ENCODE measurements around the gene KDM3B.

The KDM3B gene

DNA sequence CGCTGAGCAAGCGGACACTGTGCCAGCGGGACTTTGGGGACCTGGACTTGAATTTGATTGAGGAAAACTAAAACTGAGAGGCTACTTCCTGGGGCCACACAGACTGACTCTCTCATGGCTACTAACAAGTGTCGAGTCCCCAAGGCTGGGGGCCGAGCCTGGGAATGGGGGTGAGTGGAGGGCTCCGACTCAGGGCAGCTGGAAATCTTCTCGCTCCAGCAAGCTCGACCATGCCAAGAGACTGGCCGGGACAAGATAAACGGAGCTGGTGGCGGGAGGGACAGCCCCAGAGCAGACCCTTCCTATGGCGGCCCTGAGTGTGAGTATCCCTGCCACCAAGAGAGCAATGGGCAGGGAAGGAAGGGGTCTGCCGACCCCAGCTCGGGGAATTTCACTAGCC is 5.6 kb upstream of the KDM3B start:
- no peak for DNase-seq (ENCODE audit: low spot score)

DNA sequence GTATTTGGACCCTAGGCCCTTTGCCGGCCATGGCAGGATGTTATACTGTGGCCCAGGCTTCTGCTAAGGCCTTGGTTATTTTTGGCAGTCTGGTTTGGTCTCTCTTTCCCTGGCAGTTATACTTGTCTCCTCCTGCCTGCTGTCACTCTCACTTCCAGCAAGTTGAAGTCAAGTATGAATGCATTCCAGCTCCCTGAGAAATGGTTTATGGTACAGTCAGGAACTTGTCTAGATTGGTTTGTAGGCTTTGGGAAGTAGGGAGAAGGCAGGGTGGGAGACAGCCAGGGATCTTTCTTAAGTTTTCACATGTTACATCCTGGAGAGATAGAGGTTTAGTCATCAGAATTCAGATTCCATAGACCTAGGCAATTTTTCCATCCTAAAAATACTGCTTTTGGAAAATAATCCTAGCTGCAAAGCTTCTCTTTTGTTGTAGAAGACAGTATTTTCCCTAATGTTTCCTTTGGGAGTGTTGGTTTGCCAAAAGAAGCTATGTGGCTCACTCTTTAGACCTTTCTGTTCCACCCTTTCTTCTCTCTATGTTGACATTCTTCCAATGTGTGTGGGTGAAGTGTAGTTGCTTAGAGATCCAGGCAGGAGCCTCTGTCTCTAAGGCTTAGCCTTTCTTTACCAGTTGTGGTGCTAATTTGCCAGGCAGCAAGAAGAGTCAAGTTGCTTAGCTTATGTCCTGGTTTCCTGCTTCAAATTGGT is 2.5 kb upstream of the KDM3B start:
- DNase-seq (ENCODE audit: low spot score) = no peak

DNA sequence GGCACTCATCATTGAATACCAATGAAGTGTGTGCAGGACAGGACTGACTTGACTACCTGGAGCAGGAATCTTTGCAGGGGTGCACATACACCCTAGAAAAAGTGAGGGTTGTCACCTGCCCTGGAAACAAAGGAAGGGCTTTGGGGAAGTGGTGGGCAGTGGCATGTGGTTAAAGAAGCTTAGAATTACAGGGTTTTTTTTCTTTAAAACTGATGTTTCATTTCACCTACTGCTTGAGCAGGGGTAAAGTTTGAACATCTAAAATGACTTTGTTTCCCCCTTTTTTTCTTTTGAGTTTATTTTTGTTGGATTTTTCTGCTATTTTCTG is 2.0 kb upstream of the KDM3B start:
- DNase-seq (ENCODE audit: low spot score) = no peak

DNA sequence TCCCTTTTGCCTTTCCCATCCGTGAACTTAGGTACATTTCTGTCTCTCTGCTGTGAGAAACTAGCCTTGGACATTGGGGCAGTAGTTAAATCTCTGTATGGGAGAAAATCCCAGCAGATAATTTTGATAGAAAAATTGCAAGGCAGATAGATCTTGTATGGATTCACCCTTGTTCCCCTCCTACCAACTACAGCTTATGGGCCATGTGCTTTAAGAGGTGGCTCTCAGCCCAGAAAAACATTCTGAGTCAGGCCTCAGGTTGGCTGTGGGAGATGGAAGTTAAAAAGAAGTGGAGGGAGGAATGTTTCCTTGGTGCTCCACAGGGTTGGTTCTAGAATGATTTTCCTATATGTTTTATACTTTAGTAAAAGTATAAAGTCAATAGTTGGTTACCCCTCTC is 1.4 kb upstream of the KDM3B start:
- no peak for DNase-seq (ENCODE audit: low spot score)

DNA sequence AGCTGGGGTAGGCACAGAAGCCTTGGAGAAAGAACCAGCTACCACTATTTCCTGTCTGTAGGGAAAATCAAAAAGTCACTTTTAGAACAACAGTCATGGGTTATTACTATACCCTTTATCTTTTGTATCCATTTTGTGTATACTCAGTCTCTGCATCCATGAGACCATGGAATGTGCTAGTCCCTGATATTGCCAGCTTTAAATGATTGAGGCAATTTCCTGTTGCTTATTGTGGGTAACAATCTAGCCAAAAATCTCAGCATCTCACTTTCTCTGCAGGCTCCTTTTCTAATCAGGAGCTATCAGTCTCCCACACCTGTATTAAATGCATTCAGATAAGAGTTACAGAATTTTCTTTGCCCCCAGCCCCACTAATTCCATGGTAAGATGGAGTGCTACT is 968 bp upstream of the KDM3B start:
- no peak for DNase-seq (ENCODE audit: low spot score)

DNA sequence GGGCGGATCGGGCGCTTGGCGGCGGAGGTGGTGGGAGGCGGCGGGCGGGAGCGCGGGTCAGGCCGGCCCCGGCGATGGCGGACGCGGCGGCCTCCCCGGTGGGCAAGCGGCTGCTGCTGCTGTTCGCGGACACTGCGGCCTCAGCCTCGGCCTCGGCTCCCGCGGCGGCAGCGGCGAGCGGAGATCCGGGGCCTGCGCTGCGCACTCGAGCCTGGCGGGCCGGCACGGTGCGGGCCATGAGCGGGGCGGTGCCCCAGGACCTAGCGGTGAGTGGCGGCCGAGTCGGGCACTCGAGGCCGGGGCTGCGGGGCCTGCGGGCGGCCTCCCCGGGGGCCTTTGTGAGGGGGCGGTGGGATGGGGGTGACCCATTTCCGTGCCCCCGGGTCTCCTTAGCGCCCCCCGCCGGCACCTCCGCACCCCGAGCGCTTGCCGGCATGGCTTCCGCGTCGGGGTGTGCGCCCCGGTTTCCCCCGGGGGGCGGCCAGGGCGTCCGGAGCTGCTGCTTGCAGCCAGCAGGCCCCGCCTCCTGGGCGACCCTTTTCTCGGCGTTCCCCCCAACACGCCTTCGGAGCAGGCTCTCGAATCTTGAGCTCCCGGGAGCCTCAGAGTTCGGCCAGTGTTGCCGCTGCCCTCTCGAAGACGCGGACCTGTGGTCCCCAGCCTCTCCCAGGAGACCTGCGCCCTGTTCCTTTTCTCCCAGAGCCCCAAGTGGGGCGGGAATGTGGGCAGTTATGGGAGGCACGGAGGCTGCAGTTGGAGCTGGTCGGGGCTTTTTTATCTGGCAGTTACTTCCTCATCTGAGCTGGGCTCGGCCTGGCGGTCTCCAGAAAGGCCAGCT is 456 bp downstream of the KDM3B start:
- DNase-seq (ENCODE audit: low spot score) = peak; percentile 75

DNA sequence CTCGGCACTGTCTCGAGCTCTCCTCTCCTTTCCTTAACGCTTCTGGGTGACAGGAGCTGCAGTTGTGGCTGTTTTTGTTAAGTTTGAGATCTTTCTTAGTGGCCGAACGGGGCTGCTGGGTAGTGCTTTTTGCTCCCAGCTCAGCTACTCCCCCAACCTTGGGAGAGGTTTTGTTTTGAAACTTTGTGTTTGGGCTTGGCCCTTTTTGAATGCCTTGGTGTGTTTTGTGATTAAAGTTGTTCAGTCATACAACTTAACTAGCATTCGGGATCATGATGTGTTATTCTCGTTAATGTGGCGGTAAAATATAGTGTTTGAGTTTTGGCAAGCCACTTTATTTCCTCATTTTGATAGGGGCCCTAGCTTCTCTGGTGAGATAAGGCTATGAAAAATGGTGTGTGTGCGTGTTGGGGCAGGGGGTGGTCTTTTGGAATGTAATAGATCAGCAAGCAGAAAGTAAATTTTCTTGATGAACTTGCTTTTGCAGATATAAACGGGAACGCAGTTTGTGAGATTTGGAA is 1.1 kb downstream of the KDM3B start:
- peak; percentile 55 for DNase-seq (ENCODE audit: low spot score)

DNA sequence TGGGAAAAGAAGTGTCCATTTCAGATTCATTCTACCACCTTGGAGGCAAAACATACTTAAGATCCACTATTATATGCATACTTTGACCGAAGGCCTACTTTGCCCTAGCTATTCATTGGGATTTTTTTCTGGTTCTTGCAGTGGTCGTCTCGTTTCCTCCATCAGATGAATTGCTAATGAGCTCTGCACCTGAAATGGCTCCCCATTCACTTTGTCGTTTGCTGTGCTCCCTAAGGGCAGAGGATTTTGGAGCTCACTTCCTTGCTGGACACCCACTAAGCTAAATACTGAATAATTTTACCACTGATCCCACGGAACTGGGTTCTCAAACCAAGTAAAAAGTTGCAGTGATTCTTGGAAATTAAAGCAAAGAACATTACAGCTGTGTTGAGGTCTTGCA is 1.9 kb downstream of the KDM3B start:
- DNase-seq (ENCODE audit: low spot score) = no peak

DNA sequence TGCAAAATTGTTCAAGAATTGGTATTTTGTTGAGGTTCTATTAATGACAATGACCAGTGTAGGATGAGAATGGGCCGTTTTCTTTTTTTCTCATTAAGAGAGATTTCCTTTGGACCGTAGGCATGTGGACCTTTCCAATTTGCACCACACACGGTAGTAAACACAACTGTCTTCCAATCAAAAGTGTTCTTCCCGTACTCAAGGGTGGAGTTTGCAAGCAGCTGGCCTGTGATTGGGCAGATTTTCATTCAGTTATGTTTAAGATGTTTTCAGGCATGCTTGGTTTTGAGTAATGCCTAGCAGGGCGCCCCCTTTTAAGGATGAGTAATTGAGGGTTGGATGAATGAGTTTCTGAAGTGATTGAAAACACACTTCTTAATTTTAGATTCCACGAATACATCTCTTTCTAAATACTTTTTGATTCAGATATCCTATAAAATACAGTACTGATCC is 2.5 kb downstream of the KDM3B start:
- peak; percentile 66 for DNase-seq (ENCODE audit: low spot score)

DNA sequence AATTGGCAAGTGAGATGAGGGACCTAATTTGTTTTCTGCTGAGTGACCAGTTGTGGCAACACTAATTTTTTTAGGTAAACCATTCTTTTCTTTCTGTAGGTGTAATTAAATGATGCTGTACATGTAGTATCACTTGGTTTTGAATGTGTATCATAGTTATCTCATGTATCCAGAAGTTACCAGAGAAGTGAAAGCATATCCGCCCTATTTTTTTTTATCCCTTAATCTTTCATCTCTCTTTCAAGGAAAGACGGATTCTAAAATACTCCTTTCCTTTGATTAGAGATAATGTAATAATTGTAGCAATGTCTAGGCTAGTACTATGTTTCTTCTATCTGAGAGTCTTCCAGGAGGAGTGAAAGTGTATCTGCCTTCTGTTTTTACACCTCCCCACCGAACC is 7.1 kb downstream of the KDM3B start:
- DNase-seq (ENCODE audit: low spot score) = no peak

DNA sequence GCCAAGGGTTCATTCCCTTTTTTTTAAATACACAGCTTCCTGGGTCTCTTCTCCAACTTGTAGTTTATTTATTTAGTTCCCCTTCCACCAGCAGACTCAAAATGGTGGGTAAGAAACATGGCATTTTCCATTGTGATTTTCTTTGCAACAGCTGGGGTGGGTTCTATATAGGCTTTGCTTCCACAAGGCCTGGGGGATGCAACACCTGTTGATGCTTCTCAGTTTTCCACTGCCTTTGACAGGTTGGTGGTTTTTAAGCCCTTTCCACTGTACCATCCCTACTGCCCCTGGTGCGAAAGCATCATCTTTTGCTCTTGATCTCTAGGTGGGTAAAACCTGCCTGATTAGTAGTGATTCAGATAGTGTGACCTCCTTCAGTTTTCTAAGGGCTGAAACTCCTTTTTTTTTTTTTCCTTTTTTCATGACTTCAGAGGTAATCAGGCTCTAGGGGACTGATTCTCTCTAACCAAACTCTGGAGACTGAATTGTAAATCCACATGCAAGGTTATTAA is 8.5 kb downstream of the KDM3B start:
- DNase-seq (ENCODE audit: low spot score) = no peak

DNA sequence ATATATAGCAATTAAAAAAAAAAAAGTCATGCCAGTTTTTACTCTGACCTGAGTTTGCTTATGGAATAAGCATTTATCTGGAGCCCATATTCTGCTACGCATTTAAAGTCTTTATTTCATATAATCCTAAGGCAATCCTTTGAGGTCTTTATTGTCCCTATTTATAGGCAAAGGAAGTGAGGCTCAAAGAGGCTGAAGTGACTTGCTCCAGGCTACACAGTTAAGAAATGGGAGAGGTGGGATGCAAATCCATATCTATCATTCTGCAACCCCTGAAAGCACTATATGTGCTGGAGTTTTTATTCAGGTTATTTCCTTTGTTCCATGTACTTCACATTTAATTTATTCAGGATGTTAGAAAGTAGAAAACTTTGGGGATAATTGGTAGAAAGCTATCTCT is 12.1 kb downstream of the KDM3B start:
- no peak for DNase-seq (ENCODE audit: low spot score)

DNA sequence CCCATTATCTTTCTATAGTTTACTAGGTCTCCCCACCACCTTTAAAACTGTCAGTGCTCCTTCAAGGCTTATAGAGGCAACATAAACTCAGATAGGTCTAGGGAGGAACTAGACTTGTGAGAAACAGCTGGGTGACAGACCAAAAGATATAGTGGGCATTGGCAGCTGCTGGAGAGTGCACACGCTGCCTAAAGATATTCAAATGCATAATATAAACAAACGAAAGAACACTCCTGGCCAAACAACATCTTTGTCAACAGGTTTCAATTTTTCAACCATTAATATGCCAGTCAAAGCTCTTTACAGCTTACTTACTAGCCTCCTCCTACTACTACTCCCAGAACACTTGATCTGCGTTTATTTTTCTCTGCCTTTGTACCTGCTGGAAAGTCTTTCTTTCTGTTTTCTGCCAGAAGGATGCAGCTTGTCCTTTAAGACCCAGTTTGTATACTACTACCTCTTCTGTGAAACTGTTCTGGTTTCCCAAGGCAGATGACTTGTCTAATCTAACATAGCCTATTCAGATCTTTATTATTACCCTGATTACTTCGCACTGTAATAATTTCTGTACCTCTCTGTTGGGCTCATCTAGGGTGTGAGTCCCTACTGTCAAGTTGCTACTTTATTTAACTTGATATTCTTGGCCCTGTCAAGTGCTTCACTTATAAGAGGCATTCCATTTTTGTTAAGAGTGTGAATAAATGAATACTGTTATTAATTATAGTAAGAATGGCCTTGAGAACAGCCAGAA is 14.3 kb downstream of the KDM3B start:
- no peak for DNase-seq (ENCODE audit: low spot score)

DNA sequence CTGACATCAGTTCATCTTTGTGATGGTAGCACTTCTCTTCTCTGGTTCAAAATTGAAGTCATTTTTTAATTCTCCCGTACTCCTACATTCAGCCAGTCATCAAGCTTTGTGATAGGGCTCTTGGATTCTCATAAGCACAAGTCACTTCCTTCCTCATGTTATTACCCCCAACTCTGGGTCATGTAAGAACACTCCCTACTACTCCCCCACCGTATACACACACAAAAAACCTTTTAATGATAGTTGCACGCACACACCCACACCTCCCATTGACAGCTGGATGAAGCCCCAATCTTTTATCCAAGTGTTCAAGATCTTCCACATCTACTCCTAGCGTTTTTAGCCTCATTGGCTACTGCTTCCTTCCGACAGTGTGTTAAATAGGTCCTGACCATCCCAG is 16.8 kb downstream of the KDM3B start:
- DNase-seq (ENCODE audit: low spot score) = no peak

DNA sequence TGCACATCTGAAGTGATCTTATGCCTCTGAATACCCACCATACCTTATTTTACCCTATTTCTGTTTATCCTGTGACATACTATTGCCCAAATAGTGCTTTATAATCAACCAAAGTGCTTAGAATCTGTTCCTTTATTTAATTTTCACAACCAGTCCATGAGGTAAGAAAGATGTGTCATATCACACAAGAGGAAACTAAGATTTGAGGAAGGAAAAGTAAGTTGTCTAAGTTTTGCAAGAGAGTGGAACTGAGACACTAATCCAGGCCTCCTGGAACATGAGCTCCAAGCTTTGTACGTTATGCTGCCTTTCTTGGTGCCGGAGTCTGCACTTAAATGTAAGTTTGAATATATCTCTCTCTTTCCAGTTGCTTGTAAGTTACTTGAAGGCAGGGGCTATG is 17.2 kb downstream of the KDM3B start:
- no peak for DNase-seq (ENCODE audit: low spot score)

DNA sequence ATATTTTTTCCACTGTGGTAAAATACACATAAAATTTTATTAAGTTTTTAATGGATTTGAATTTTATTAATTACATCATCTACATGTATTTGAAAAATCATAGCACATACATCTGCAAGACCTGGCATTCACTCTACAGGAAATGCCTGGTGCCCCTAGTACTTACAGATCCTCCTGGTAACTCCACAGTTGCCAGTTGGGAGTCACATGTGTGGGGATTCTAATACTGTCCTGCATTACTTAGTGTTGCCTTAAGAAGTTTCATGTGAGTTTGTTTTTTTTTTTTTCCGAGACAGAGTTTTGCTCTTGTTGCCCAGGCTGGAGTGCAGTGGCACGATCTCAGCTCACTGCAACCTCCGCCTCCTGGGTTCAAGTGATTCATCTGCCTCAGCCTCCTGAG is 18.1 kb downstream of the KDM3B start:
- DNase-seq (ENCODE audit: low spot score) = no peak

DNA sequence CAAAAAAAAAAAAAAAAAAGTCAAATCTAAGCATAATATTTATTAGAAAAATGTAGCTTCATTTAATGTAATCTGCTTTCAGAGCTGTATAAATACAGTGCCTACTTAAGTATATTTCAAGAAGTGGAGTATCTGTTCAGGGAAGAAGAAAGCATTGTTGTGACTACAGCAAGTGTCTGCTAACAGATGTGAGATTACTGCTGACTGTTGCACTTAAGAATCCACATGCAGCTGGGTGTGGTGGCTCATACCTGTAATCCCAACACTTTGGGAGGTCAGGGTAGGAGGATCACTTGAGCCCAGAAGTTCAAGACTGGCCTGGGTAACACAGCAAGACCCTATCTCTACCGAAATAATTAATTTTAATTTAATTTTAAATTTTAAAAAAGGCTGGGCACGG is 19.0 kb downstream of the KDM3B start:
- no peak for DNase-seq (ENCODE audit: low spot score)

DNA sequence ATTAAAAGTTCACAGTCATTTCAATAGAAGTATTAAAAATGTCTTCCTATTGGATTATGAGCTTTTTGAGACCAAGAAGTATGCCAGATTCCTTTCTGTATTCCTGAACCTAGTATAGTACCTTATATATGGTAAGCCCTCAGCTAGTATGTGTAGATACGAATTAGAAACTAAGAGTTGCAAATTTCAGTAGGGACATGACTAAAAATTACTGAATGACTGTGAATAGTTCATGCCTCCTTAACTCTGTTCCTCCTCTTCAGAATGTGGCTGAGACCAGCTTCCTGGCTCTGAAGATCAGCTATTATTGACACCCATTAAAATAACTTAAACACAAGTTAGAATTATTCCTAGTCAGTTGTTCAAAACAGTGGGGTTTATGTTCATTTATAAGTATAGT is 19.7 kb downstream of the KDM3B start:
- DNase-seq (ENCODE audit: low spot score) = no peak

DNA sequence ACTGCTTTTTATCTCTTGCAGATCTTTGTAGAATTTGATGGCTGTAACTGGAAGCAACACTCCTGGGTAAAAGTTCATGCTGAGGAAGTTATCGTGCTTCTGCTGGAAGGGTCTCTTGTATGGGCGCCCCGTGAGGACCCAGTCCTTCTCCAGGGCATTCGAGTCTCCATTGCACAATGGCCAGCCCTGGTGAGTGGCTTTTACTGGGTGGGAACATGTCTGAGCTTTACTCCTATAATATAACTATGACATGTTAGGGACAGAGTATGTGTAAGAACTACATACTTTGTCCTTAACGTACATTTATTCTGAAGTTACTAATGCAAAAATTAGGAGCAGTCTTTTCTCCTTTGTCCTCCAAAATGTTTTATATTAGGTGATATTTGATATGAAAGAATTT is 20.2 kb downstream of the KDM3B start:
- DNase-seq (ENCODE audit: low spot score) = no peak

DNA sequence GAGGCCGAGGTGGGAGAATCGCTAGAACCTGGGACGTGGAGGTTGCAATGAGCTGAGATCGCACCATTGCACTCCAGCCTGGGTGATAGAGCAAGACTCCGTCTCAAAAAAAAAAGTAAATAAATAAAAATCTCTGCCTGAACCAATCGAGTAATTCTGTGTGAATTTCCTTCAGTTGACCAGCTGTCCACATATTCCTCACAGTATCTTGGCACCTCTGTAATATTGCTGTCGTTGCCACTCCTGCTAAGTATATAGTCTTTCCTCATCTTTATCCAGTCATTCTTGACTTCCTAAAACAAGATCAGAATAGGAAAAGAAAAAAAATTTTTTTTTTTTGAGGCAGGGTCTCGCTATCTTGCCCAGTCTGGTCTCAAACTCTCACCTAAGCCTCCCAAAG is 29.9 kb downstream of the KDM3B start:
- DNase-seq (ENCODE audit: low spot score) = no peak

DNA sequence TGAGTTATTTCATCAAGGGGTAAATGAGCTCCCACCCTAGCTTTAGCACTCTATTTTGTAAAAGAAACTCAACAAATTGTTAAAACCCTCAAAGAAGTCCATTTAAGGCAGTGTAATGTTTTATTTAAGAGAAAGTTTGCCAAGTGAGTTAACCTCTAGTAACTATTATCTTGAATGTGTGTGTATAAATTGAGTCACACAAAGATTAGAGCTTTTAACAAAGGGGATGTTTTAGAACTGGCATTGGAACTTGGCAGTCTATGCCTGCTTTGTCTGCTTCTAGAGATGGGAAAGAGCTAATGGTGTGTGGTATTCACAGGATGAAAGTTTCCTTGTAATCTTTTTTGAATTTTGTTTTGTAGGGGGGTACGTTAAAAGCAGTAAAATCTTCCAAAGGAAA is 33.2 kb downstream of the KDM3B start:
- DNase-seq (ENCODE audit: low spot score) = no peak

DNA sequence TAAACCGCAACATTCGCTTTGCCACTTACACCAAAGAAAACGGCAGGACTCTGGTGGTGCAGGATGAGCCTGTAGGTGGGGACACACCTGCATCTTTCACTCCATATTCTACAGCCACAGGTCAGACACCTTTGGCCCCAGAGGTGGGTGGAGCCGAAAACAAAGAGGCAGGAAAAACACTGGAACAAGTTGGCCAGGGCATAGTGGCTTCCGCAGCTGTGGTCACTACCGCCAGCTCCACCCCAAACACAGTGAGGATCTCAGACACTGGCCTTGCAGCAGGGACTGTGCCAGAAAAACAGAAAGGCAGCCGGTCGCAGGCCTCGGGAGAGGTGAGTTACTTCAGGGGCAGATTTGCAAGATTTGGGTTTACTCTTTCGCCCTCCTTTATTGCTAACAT is 33.8 kb downstream of the KDM3B start:
- no peak for DNase-seq (ENCODE audit: low spot score)

DNA sequence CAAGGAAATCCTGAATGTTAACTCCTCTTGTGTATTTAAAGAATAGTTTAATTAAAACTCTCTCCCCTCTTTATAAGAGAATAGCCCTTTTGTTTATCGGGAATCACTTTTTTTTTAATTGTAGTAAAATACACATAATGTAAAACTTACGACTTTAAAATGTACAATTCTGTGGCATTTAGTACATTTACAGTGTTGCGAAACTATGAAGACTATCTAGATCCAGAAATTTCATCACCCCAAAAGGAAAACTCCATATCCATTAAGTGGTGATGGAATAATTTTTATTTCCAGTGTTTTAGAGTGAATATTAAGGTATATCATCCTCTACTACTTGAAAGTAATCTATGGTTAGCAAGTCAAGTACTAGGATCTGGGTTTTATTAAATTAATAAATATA is 36.8 kb downstream of the KDM3B start:
- DNase-seq (ENCODE audit: low spot score) = no peak
